DND-41 (cell line): ENCODE results near the gene ZNF326.

ENCODE experiments used
- EZH2 ChIP-seq: IDR thresholded peaks from 3 replicates; pipeline ENCODE4 v1.6.1; 2012; ENCODE audit warnings: borderline replicate concordance, low read depth, mild to moderate bottlenecking, moderate library complexity, low read length, inconsistent platforms; ENCODE audit not compliant: severe bottlenecking
- TF ChIP-seq, protein P1 (sequence below): IDR thresholded peaks from 2 replicates; pipeline ENCODE4 v1.5.1; 2012; ENCODE audit warnings: borderline replicate concordance, low read length, moderate library complexity, mild to moderate bottlenecking; ENCODE audit not compliant: poor library complexity, severe bottlenecking; ENCODE audit errors: extremely low read depth

DNA sequence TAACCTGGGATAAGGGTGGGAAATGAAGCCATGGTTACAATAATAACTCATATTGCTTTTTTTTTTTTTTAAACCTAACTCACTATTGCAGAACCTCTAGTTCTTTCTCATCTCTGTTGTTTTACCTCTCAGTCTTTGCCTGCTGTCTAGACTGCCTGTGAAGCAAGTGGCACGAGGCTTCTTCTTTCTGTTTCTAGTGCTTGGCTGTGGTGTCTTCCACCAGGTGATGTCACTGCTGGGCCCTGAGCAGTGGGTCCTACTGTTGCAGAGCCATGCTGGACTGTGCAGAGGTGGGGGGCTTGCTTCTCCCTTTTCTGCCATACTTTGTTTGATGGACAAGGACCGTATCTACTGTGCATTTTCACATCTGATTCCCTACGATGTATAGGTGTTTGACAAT, 51.7 kb downstream of the ZNF326 start:
- TF ChIP-seq, protein P1, sequence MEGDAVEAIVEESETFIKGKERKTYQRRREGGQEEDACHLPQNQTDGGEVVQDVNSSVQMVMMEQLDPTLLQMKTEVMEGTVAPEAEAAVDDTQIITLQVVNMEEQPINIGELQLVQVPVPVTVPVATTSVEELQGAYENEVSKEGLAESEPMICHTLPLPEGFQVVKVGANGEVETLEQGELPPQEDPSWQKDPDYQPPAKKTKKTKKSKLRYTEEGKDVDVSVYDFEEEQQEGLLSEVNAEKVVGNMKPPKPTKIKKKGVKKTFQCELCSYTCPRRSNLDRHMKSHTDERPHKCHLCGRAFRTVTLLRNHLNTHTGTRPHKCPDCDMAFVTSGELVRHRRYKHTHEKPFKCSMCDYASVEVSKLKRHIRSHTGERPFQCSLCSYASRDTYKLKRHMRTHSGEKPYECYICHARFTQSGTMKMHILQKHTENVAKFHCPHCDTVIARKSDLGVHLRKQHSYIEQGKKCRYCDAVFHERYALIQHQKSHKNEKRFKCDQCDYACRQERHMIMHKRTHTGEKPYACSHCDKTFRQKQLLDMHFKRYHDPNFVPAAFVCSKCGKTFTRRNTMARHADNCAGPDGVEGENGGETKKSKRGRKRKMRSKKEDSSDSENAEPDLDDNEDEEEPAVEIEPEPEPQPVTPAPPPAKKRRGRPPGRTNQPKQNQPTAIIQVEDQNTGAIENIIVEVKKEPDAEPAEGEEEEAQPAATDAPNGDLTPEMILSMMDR: no peak
- no peak for TF ChIP-seq EZH2
